HCT116 (cell line): ENCODE measurements around the gene PIP5KL1.

Experiments used
- ATF3 ChIP-seq: IDR thresholded peaks from 2 replicates; pipeline ENCODE4 v1.6.1; 2012
- CTCF ChIP-seq, 3 experiments: fragments of 200-600 bp in 1 of 3; sonication (generic) in 1 of 3; IDR thresholded peaks in 2 of 3; conservative IDR thresholded peaks in 1 of 3; 2 replicates each; pipeline ENCODE4 v1.5.1; 2012 to 2017; ENCODE audit warnings: low read depth in 2 of 3, low read length in 2 of 3, antibody characterized with exemption in 1 of 3, borderline replicate concordance in 1 of 3, control low read depth in 1 of 3, mild to moderate bottlenecking in 1 of 3, mixed read lengths in 1 of 3, mixed run types in 1 of 3, moderate library complexity in 1 of 3; ENCODE audit not compliant: insufficient read depth in 1 of 3
- EZH2 ChIP-seq: fragments of 200-600 bp; sonication (generic); IDR thresholded peaks from 2 replicates; pipeline ENCODE4 v1.6.1; 2017; ENCODE audit warnings: antibody characterized with exemption, mixed run types
- EZH2phosphoT487 ChIP-seq: fragments of 200-600 bp; IDR thresholded peaks from 2 replicates; pipeline ENCODE4 v1.6.1; 2018; ENCODE audit warnings: antibody characterized with exemption, borderline replicate concordance
- MAX ChIP-seq: IDR thresholded peaks from 2 replicates; pipeline ENCODE4 v1.6.1; 2012
- REST ChIP-seq: IDR thresholded peaks from 2 replicates; pipeline ENCODE4 v1.6.1; 2012; ENCODE audit warnings: low read depth
- YY1 ChIP-seq: IDR thresholded peaks from 2 replicates; pipeline ENCODE4 v1.6.1; 2011; ENCODE audit warnings: low read length, low read depth, moderate library complexity, mild to moderate bottlenecking; ENCODE audit not compliant: insufficient replicate concordance; ENCODE audit errors: extremely low read depth
- ZNF274 ChIP-seq: fragments of 200-500 bp; sonication (Bioruptor generic); IDR thresholded peaks from 2 replicates; pipeline ENCODE4 v1.6.1; 2014; ENCODE audit warnings: mild to moderate bottlenecking, low read depth, low read length, inconsistent platforms

GRCh38 chr9:127873223-127873691 is 57.3 kb downstream of the PIP5KL1 start:
- no peak for TF ChIP-seq REST
- TF ChIP-seq MAX: no peak
- TF ChIP-seq CTCF (IDR thresholded peaks at IDR 0.05 in 2 of 3, conservative IDR thresholded peaks at IDR 0.05 in 1 of 3; ENCODE audit: borderline replicate concordance in 1 of 3, insufficient read depth in 1 of 3, low read depth in 2 of 3, low read length in 2 of 3): no peak
- TF ChIP-seq ATF3: no peak
- no peak for TF ChIP-seq EZH2
- TF ChIP-seq ZNF274: no peak
- TF ChIP-seq EZH2phosphoT487: no peak
- TF ChIP-seq YY1: no peak
